Prostate gland (tissue), 2 donors: Measurements from ENCODE around the gene SPG7.

Experiments
- CTCF ChIP-seq, 4 experiments: fragments of 200-600 bp in 2 of 4; fragments of 450-650 bp in 2 of 4; sonication (generic) in 2 of 4; IDR thresholded peaks; 1 replicate in 3 of 4; 2 replicates in 1 of 4; pipeline ENCODE4 v1.5.1; 2016 to 2019; ENCODE audit warnings: antibody characterized with exemption in 4 of 4, mild to moderate bottlenecking in 2 of 4, moderate library complexity in 2 of 4
- POLR2A ChIP-seq: fragments of 450-650 bp; IDR thresholded peaks from one replicate; pipeline ENCODE4 v1.6.1; 2016; ENCODE audit warnings: antibody characterized with exemption, mild to moderate bottlenecking

- TF ChIP-seq POLR2A (no peak), CTCF (IDR thresholded peaks at IDR 0.05) (no peak)
Observed at GRCh38 chr16:89564476-89565255, 56.5 kb downstream of the SPG7 start.
